PFSK-1 (cell line): Measurements from ENCODE around the gene BCKDHB.

Experiments
- POLR2AphosphoS5 ChIP-seq: IDR thresholded peaks from 2 replicates; pipeline ENCODE4 v1.6.1; 2012; ENCODE audit warnings: low read depth, mild to moderate bottlenecking, control low read depth, low read length, moderate library complexity
- REST ChIP-seq, 2 experiments: IDR thresholded peaks; 2 replicates each; pipeline versions ENCODE4 v1.6.1 to v1.8.0; 2011 to 2012; ENCODE audit warnings: low read depth in 2 of 2, low read length in 2 of 2, control low read depth in 1 of 2, inconsistent platforms in 1 of 2, mild to moderate bottlenecking in 1 of 2, moderate library complexity in 1 of 2; ENCODE audit not compliant: insufficient read depth in 1 of 2

- TF ChIP-seq REST (IDR thresholded peaks at IDR 0.05; ENCODE audit: insufficient read depth in 1 of 2, low read depth in 2 of 2, low read length in 2 of 2) (no peak), POLR2AphosphoS5 (no peak)
Observed at GRCh38 chr6:80144753-80145315, 38.4 kb downstream of the BCKDHB start.
